Panc1 (cell line): Measurements from ENCODE around the gene ANTXR2.

Experiments used
- POLR2AphosphoS5 ChIP-seq: IDR thresholded peaks from 2 replicates; pipeline ENCODE4 v1.6.1; 2012; ENCODE audit warnings: mild to moderate bottlenecking, low read depth, low read length, moderate library complexity
- SIN3A ChIP-seq: IDR thresholded peaks from 2 replicates; pipeline ENCODE4 v1.6.1; 2012; ENCODE audit warnings: low read depth, mild to moderate bottlenecking, low read length, moderate library complexity, borderline replicate concordance; ENCODE audit not compliant: insufficient read depth
- TCF7L2 ChIP-seq: IDR thresholded peaks from 2 replicates; pipeline ENCODE4 v1.6.1; 2011; ENCODE audit warnings: mild to moderate bottlenecking, low read depth, low read length, inconsistent platforms
- TF ChIP-seq, protein P1 (sequence below): fragments of 450-650 bp; IDR thresholded peaks from 2 replicates; pipeline ENCODE4 v1.5.1; 2017; ENCODE audit warnings: mild to moderate bottlenecking
- TF ChIP-seq, protein P2 (sequence below), 2 experiments: IDR thresholded peaks; 2 replicates each; pipeline ENCODE4 v1.6.1; 2011 to 2012; ENCODE audit warnings: low read depth in 2 of 2, control low read depth in 1 of 2, low read length in 1 of 2, mild to moderate bottlenecking in 1 of 2, moderate library complexity in 1 of 2; ENCODE audit not compliant: insufficient read depth in 1 of 2

DNA sequence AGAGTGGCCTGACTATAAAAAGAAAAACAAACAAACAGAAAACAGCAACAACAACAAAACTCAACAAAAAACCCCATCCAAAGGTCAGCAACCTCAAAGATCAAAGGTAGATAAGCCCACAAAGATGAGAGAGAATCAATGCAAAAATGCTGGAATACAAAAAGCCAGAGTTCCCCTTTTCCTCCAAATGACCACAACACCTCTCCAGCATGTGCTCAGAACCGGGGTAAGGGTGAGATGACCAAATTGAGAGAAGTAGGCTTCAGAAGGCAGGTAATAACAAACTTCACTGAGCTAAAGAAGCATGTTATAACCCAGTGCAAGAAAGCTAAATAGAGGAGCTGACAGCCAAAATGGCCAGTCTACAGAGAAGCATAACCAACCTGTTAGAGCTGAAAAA is 43.5 kb upstream of the ANTXR2 start:
- TF ChIP-seq, protein P1, sequence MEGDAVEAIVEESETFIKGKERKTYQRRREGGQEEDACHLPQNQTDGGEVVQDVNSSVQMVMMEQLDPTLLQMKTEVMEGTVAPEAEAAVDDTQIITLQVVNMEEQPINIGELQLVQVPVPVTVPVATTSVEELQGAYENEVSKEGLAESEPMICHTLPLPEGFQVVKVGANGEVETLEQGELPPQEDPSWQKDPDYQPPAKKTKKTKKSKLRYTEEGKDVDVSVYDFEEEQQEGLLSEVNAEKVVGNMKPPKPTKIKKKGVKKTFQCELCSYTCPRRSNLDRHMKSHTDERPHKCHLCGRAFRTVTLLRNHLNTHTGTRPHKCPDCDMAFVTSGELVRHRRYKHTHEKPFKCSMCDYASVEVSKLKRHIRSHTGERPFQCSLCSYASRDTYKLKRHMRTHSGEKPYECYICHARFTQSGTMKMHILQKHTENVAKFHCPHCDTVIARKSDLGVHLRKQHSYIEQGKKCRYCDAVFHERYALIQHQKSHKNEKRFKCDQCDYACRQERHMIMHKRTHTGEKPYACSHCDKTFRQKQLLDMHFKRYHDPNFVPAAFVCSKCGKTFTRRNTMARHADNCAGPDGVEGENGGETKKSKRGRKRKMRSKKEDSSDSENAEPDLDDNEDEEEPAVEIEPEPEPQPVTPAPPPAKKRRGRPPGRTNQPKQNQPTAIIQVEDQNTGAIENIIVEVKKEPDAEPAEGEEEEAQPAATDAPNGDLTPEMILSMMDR = no peak
- TF ChIP-seq POLR2AphosphoS5 (no peak), SIN3A (no peak), TCF7L2 (no peak)
- TF ChIP-seq, protein P2, sequence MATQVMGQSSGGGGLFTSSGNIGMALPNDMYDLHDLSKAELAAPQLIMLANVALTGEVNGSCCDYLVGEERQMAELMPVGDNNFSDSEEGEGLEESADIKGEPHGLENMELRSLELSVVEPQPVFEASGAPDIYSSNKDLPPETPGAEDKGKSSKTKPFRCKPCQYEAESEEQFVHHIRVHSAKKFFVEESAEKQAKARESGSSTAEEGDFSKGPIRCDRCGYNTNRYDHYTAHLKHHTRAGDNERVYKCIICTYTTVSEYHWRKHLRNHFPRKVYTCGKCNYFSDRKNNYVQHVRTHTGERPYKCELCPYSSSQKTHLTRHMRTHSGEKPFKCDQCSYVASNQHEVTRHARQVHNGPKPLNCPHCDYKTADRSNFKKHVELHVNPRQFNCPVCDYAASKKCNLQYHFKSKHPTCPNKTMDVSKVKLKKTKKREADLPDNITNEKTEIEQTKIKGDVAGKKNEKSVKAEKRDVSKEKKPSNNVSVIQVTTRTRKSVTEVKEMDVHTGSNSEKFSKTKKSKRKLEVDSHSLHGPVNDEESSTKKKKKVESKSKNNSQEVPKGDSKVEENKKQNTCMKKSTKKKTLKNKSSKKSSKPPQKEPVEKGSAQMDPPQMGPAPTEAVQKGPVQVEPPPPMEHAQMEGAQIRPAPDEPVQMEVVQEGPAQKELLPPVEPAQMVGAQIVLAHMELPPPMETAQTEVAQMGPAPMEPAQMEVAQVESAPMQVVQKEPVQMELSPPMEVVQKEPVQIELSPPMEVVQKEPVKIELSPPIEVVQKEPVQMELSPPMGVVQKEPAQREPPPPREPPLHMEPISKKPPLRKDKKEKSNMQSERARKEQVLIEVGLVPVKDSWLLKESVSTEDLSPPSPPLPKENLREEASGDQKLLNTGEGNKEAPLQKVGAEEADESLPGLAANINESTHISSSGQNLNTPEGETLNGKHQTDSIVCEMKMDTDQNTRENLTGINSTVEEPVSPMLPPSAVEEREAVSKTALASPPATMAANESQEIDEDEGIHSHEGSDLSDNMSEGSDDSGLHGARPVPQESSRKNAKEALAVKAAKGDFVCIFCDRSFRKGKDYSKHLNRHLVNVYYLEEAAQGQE (IDR thresholded peaks at IDR 0.05; ENCODE audit: insufficient read depth in 1 of 2, low read depth in 2 of 2, low read length in 1 of 2) = no peak
